Spinal cord (tissue), 10 donors: Measurements from ENCODE around the gene PSENEN. TPM values are rescaled to one million over a fixed set of nuclear protein-coding genes. Genes with fewer than 3 reads are reported as not detected.
A peak's percentile ranks its signal among the peaks of the same experiment; 100 is the strongest.

ENCODE experiments used
- DNase-seq, 6 donors: peaks; one replicate each; pipeline versions ENCODE4 v3.0.0 to v3.0.0-alpha.2; 2013 to 2015; ENCODE audit warnings: low spot score in 6 of 6, low read depth in 4 of 6
- H3K27ac ChIP-seq: one replicate; pipeline ENCODE4 v1.5.1; 2013; ENCODE audit warnings: low read depth, low read length, control low read depth
- H3K27me3 ChIP-seq: one replicate; pipeline ENCODE4 v1.6.1; 2013; ENCODE audit warnings: low read length; ENCODE audit not compliant: control insufficient read depth, insufficient read depth
- H3K36me3 ChIP-seq: one replicate; pipeline ENCODE4 v1.6.1; 2013; ENCODE audit warnings: low read length; ENCODE audit not compliant: control insufficient read depth, insufficient read depth
- H3K4me1 ChIP-seq: one replicate; pipeline ENCODE4 v1.6.1; 2013; ENCODE audit warnings: low read length; ENCODE audit not compliant: control insufficient read depth, insufficient read depth
- H3K4me3 ChIP-seq: one replicate; pipeline ENCODE4 v1.5.1; 2013; ENCODE audit warnings: low read depth, low read length, control low read depth
- H3K9me3 ChIP-seq: one replicate; pipeline ENCODE4 v1.6.1; 2013; ENCODE audit warnings: low read length; ENCODE audit not compliant: control insufficient read depth, insufficient read depth
- WGBS: methylation state at CpG from one replicate; pipeline ENCODE4 v1.1.5; 2013; ENCODE audit warnings: missing lambda C conversion rate; ENCODE audit not compliant: insufficient coverage; 5-methylcytosine and 5-hydroxymethylcytosine counted together
- polyA plus RNA-seq, 2 donors: library from polyadenylated mRNA; unstranded; fragments of 120-200 nt; gene quantifications; one replicate each; pipeline ENCODE4 v1.2.1, GENCODE V29; 2013; ENCODE audit not compliant: insufficient read length in 2 of 2
- total RNA-seq, 2 donors: library from RNA; depleted of rRNA in 1 of 2; stranded (reverse); fragments of 120-200 nt in 1 of 2; fragments of >200 nt in 1 of 2; gene quantifications; one replicate each; pipeline versions ENCODE4 v1.2.3 to v1.2.4, GENCODE V29; 2013 to 2014
- donor health status: healthy.

PSENEN gene
- total and polyA plus RNA-seq, 4 donors: 15.9 to 106 (median 81.0) TPM

GRCh38 chr19:35712567-35713505 lies 32.6 kb upstream of the PSENEN start:
- 70% methylated on average over 5 of the region's 11 CpGs for WGBS

GRCh38 chr19:35713506-35713850 lies 32.0 kb upstream of the PSENEN start:
- Histone ChIP-seq H3K4me1 (peaks cover 27% of the 10 kb centered on the region), H3K36me3 (peaks cover 9% of the 10 kb centered on the region), H3K4me3 (no peak overlapping the region), H3K9me3 (no peaks in the 10 kb centered on the region), H3K27me3 (no peaks in the 10 kb centered on the region), H3K27ac (no peak overlapping the region)
- WGBS: 67% methylated on average over 1 of the region's 2 CpGs
- DNase-seq: no peak

More at GRCh38 chr19:35712567-35713505, 32.6 kb upstream of the PSENEN start:
- H3K36me3 ChIP-seq: peaks cover 9% of the 10 kb centered on the region
- H3K4me3 ChIP-seq: no peak overlapping the region
- peaks cover 26% of the 10 kb centered on the region for H3K4me1 ChIP-seq
- H3K9me3 ChIP-seq: no peaks in the 10 kb centered on the region
- no peak overlapping the region for H3K27ac ChIP-seq
- DNase-seq: no peak
- H3K27me3 ChIP-seq: no peaks in the 10 kb centered on the region

DNA sequence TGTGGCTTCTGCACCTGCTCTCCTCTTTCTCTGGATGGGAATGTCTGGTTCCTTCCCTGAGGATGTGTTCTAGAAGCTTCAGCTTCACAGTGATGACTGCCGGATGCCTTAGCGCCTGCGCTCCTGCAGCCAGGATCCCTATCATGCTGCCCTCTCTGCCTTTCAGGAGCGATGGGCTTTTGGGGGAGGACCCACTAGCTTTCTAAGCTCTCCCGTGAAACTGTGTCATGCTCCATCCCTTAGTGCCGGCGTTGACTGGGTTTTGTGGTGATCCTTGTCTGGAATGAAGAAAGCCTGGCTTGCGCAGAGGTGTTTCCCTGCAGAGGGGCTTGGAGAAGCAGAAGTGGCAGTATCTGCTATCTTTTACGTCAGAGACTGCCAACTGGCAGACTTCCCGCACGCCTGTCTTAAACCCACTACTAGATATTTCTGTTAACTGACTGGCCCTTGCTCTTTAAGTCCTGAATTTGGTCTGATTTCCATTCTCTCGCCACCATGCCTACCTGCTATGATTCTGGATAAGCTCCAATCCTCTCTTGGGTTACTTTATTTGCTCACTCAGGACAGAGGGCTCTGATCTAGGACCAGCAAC lies 31.5 kb upstream of the PSENEN start:
- H3K4me3 ChIP-seq: no peak overlapping the region
- H3K9me3 ChIP-seq: no peaks in the 10 kb centered on the region
- H3K27ac ChIP-seq: no peak overlapping the region
- DNase-seq: no peak
- peaks cover 32% of the 10 kb centered on the region for H3K4me1 ChIP-seq
- WGBS: 87% methylated on average over 10 of the region's 12 CpGs
- no peaks in the 10 kb centered on the region for H3K27me3 ChIP-seq
- peaks cover 9% of the 10 kb centered on the region for H3K36me3 ChIP-seq

GRCh38 chr19:35714601-35715354 lies 30.7 kb upstream of the PSENEN start:
- no peak for DNase-seq
- no peak overlapping the region for H3K27ac ChIP-seq
- no peak overlapping the region for H3K4me3 ChIP-seq
- peaks cover 16% of the 10 kb centered on the region for H3K36me3 ChIP-seq
- H3K4me1 ChIP-seq: peaks cover 40% of the 10 kb centered on the region
- H3K27me3 ChIP-seq: no peaks in the 10 kb centered on the region
- 49% methylated on average over 12 of the region's 14 CpGs for WGBS
- H3K9me3 ChIP-seq: no peaks in the 10 kb centered on the region

GRCh38 chr19:35715355-35715809 lies 30.1 kb upstream of the PSENEN start:
- H3K27ac ChIP-seq: no peak overlapping the region
- no peak for DNase-seq
- H3K36me3 ChIP-seq: peaks cover 22% of the 10 kb centered on the region
- no peak overlapping the region for H3K4me3 ChIP-seq
- no peaks in the 10 kb centered on the region for H3K27me3 ChIP-seq
- no peaks in the 10 kb centered on the region for H3K9me3 ChIP-seq
- H3K4me1 ChIP-seq: peaks cover 42% of the 10 kb centered on the region
- 79% methylated on average over 7 of the region's 7 CpGs for WGBS

DNA sequence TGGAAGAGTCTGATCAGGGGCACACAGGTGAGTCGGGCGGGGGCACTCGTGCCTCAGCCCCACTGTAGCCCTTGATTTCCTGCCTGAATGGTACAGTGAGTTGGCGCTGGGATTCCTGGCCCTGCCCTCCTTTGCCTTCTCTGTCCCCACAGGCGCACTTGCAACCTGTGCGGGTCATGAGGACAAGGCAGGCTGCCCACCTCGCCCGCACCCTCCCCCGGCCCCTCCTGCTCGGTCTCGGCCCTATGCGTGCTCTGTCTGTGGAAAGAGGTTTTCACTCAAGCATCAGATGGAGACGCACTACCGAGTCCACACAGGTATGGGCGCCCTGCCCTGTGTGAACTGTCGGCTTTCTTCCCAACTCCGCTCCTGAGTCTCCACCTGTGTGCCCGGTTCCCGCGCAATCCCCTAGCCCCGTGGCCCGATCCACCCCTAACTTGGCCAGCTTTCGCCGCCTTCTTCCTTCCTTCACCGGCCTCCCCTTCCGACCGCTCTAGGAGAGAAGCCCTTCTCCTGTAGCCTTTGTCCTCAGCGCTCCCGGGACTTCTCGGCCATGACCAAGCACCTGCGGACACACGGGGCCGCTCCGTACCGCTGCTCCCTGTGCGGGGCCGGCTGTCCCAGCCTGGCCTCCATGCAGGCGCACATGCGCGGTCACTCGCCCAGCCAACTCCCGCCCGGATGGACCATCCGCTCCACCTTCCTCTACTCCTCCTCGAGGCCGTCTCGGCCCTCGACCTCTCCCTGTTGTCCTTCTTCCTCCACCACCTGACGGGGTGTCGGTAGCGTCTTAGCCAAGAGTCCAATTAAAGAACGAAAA lies 29.3 kb upstream of the PSENEN start:
- 2% methylated on average over 52 of the region's 52 CpGs for WGBS
- no peaks in the 10 kb centered on the region for H3K9me3 ChIP-seq
- DNase-seq: no peak
- peak overlapping the region; percentile 91 for H3K27ac ChIP-seq
- peak overlapping the region; percentile 78 for H3K4me3 ChIP-seq
- H3K27me3 ChIP-seq: no peaks in the 10 kb centered on the region
- H3K36me3 ChIP-seq: peaks cover 30% of the 10 kb centered on the region
- H3K4me1 ChIP-seq: peaks cover 42% of the 10 kb centered on the region

- Histone ChIP-seq H3K4me3 (peak overlapping the region; percentile 78), H3K27me3 (no peaks in the 10 kb centered on the region), H3K9me3 (no peaks in the 10 kb centered on the region), H3K4me1 (peaks cover 42% of the 10 kb centered on the region), H3K36me3 (peaks cover 38% of the 10 kb centered on the region), H3K27ac (peak overlapping the region; percentile 91)
- 0% methylated on average over 70 of the region's 77 CpGs for WGBS
- DNase-seq: peak in 5 of 6 donors; percentile 61 to 99 (median 75)
Measured at GRCh38 chr19:35716801-35717664, 28.4 kb upstream of the PSENEN start.

GRCh38 chr19:35717665-35718344 lies 27.6 kb upstream of the PSENEN start, which contains the start of gene KMT2B:
TSS of gene KMT2B (plus strand) at chr19:35718003. CDS start at chr19:35718019, 16 bp downstream.
- Histone ChIP-seq H3K27me3 (no peaks in the 10 kb centered on the region), H3K4me3 (peak within 1 kb of the TSS; percentile 78), H3K9me3 (no peaks in the 10 kb centered on the region), H3K36me3 (peaks cover 46% of the 10 kb centered on the region), H3K4me1 (peaks cover 42% of the 10 kb centered on the region), H3K27ac (peak within 1 kb of the TSS; percentile 91)
- peak in 4 of 6 donors; percentile 82 to 94 (median 89) for DNase-seq
- under 1% methylated on average over 86 of the region's 109 CpGs for WGBS
